Chondrocyte (in vitro differentiated cells): ENCODE measurements around the gene CACNB2. TPM values are rescaled to one million over a fixed set of nuclear protein-coding genes. Genes with fewer than 3 reads are reported as not detected.

Experiments used
- DNase-seq: peaks from one replicate; pipeline ENCODE4 v3.0.0; 2021; ENCODE audit warnings: mixed read lengths, low spot score
- H3K27ac Mint-ChIP-seq: one replicate; pipeline ENCODE4 v1.8.0; 2021; ENCODE audit warnings: mild to moderate bottlenecking, moderate library complexity, mixed read lengths; ENCODE audit not compliant: unreplicated experiment
- H3K27me3 Mint-ChIP-seq: 2 replicates; pipeline ENCODE4 v1.8.0; 2021; ENCODE audit warnings: low read depth, mixed read lengths
- H3K36me3 Mint-ChIP-seq: 2 replicates; pipeline ENCODE4 v1.8.0; 2021; ENCODE audit warnings: low read depth, mixed read lengths
- H3K4me1 Mint-ChIP-seq: 2 replicates; pipeline ENCODE4 v1.8.0; 2021; ENCODE audit warnings: low read depth, mild to moderate bottlenecking, mixed read lengths
- H3K4me3 Mint-ChIP-seq: one replicate; pipeline ENCODE4 v1.8.0; 2021; ENCODE audit warnings: mild to moderate bottlenecking, moderate library complexity, mixed read lengths; ENCODE audit not compliant: unreplicated experiment
- H3K9me3 Mint-ChIP-seq: 2 replicates; pipeline ENCODE4 v1.8.0; 2021; ENCODE audit warnings: low read depth, mixed read lengths
- total RNA-seq: library from RNA; stranded (reverse); gene quantifications from 3 replicates; pipeline ENCODE4 v1.2.1, GENCODE V29; 2021
- TF ChIP-seq, protein P1 (sequence below): fragments of 200-600 bp; sonication (generic); IDR thresholded peaks from 2 replicates; pipeline ENCODE4 v1.5.0; 2021; ENCODE audit warnings: antibody characterized with exemption, mild to moderate bottlenecking, moderate library complexity

CACNB2 gene
- total RNA-seq, 1 donor from 2014 or later: 0.25 TPM

GRCh38 chr10:18099415-18099814 is 40.8 kb upstream of the CACNB2 start:
- no peak overlapping the region for H3K4me3 Mint-ChIP-seq
- no peaks in the 10 kb centered on the region for H3K9me3 Mint-ChIP-seq
- no peak overlapping the region for H3K27ac Mint-ChIP-seq
- H3K4me1 Mint-ChIP-seq: no peaks in the 10 kb centered on the region
- TF ChIP-seq, protein P1, sequence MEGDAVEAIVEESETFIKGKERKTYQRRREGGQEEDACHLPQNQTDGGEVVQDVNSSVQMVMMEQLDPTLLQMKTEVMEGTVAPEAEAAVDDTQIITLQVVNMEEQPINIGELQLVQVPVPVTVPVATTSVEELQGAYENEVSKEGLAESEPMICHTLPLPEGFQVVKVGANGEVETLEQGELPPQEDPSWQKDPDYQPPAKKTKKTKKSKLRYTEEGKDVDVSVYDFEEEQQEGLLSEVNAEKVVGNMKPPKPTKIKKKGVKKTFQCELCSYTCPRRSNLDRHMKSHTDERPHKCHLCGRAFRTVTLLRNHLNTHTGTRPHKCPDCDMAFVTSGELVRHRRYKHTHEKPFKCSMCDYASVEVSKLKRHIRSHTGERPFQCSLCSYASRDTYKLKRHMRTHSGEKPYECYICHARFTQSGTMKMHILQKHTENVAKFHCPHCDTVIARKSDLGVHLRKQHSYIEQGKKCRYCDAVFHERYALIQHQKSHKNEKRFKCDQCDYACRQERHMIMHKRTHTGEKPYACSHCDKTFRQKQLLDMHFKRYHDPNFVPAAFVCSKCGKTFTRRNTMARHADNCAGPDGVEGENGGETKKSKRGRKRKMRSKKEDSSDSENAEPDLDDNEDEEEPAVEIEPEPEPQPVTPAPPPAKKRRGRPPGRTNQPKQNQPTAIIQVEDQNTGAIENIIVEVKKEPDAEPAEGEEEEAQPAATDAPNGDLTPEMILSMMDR: no peak
- H3K27me3 Mint-ChIP-seq: peaks cover 7% of the 10 kb centered on the region
- no peak for DNase-seq
- no peaks in the 10 kb centered on the region for H3K36me3 Mint-ChIP-seq

GRCh38 chr10:18100669-18101068 is 39.6 kb upstream of the CACNB2 start:
- no peak for DNase-seq
- peaks cover 10% of the 10 kb centered on the region for H3K27me3 Mint-ChIP-seq

DNA sequence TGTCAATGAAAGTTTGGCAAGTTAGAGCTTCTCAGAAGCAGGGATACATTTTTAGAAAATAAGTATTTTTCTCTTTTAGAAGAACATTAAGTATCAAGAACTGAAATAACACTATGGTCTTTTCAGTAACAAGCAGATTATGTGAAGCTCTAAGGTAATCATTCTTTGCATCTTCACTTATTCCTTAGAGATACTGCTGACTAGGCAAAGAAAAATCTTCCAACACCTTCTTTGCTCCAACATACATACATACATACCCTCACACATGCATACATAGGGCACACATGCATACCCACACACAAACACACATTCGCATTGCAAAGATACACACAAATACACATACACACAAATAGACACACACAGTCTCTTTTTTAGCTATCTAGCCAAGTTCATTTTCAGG is 37.8 kb upstream of the CACNB2 start:
- TF ChIP-seq, protein P1: no peak
- Mint-ChIP-seq H3K27ac (no peak overlapping the region), H3K27me3 (peaks cover 15% of the 10 kb centered on the region), H3K36me3 (no peaks in the 10 kb centered on the region), H3K9me3 (no peaks in the 10 kb centered on the region), H3K4me3 (no peak overlapping the region), H3K4me1 (no peaks in the 10 kb centered on the region)
- DNase-seq: no peak

More at GRCh38 chr10:18100669-18101068, 39.6 kb upstream of the CACNB2 start:
- H3K36me3 Mint-ChIP-seq: no peaks in the 10 kb centered on the region
- no peak overlapping the region for H3K4me3 Mint-ChIP-seq
- H3K9me3 Mint-ChIP-seq: no peaks in the 10 kb centered on the region
- TF ChIP-seq, protein P1: no peak
- H3K4me1 Mint-ChIP-seq: no peaks in the 10 kb centered on the region
- H3K27ac Mint-ChIP-seq: no peak overlapping the region

DNA sequence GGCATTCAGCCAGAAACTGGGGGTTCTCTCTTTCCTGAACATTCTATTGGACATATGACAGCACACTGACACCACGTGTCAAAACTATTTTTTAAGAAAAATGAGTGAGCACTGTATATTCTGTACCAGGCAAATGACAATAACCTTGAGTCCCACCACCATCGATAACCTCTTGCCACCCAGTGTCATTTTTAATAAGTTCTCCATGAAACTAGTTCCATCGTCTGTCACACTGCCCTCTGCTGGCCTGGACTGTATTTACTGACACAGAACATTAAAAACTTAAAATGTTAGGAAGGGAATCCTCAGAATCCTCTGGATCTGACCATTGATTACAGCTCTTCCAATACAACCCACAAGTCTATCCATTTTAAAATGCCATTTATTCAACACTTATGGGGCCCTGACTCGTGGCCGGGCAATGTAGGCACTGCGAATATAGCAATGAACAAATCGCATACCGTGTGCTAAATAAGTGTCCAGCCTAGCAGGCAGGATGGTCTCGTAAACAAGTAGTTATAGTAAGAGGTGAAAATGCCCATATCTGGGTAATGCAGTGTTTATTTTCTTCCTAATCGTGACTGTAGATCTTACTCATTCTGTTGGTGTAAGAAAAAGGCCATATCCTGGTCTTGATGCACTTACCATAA is 35.9 kb upstream of the CACNB2 start:
- DNase-seq: no peak

DNA sequence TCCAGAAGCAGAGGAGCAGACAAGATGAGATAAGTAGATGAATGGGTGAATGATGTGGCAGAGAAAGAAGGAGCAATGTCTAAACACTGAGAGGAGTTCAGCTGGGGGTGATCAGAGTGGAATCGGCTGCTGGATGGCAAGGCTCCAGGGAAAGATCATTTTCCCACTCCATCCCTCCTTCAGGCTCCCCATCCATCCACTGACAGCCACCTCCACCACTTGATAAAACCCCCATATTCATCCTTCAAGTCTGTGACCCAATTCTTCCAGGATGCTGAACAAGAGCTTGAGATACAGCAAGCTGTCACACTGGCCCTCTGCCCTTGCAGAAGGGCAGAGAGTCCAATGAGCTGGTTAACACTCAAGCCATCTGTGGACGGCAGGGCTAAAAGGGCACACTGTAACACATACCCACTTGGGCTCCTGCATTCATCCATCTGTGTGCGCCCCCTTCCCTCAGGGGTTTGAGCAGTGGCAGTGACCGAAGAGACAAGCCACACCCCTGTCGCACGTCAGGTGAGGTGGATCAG is 30.8 kb upstream of the CACNB2 start:
- DNase-seq: no peak
- Mint-ChIP-seq H3K27ac (no peak overlapping the region), H3K4me3 (no peak overlapping the region), H3K9me3 (no peaks in the 10 kb centered on the region), H3K36me3 (no peaks in the 10 kb centered on the region), H3K27me3 (peaks cover 14% of the 10 kb centered on the region), H3K4me1 (no peaks in the 10 kb centered on the region)
- TF ChIP-seq, protein P1: no peak

More for the DNA sequence above, 35.9 kb upstream of the CACNB2 start:
- H3K9me3 Mint-ChIP-seq: no peaks in the 10 kb centered on the region
- H3K36me3 Mint-ChIP-seq: no peaks in the 10 kb centered on the region
- peaks cover 18% of the 10 kb centered on the region for H3K27me3 Mint-ChIP-seq
- TF ChIP-seq, protein P1: peak; percentile 93
- H3K4me3 Mint-ChIP-seq: no peak overlapping the region
- H3K27ac Mint-ChIP-seq: no peak overlapping the region
- H3K4me1 Mint-ChIP-seq: no peaks in the 10 kb centered on the region
